ENCODE results near the gene ACP3.
"Not testable (repeated sequence)": the region's sequence is repeated elsewhere in the genome, so short reads cannot be mapped to it uniquely, and the experiment has no call there.

Gene ACP3

GRCh38 chr3:132382267-132382666 lies 65.1 kb downstream of the ACP3 start:
- H3K27ac ChIP-seq = no peak overlapping the region
- TF ChIP-seq CTCF (conservative IDR thresholded peaks at IDR 0.05) = no peak

GRCh38 chr3:132382688-132383194 lies 65.5 kb downstream of the ACP3 start:
- TF ChIP-seq CTCF (conservative IDR thresholded peaks at IDR 0.05) = no peak
- no peak overlapping the region for H3K27ac ChIP-seq

GRCh38 chr3:132386259-132386658 lies 69.1 kb downstream of the ACP3 start:
- H3K27ac ChIP-seq = no peak overlapping the region
- TF ChIP-seq CTCF (conservative IDR thresholded peaks at IDR 0.05) = no peak

- H3K27ac ChIP-seq = not testable (repeated sequence)
These were observed 75.5 kb downstream of the ACP3 start for GRCh38 chr3:132392675-132393074.

GRCh38 chr3:132394320-132394719 lies 77.1 kb downstream of the ACP3 start:
- H3K27ac ChIP-seq = no peak overlapping the region
- TF ChIP-seq CTCF (conservative IDR thresholded peaks at IDR 0.05) = no peak

GRCh38 chr3:132395126-132395525 lies 77.9 kb downstream of the ACP3 start:
- TF ChIP-seq CTCF (conservative IDR thresholded peaks at IDR 0.05) = no peak
- no peak overlapping the region for H3K27ac ChIP-seq

GRCh38 chr3:132396255-132396654 lies 79.0 kb downstream of the ACP3 start:
- H3K27ac ChIP-seq = no peak overlapping the region
- no peak for TF ChIP-seq CTCF (conservative IDR thresholded peaks at IDR 0.05)

- not testable (repeated sequence) for H3K27ac ChIP-seq
These were observed 79.6 kb downstream of the ACP3 start for GRCh38 chr3:132396776-132397175.

Data from VCaP (cell line).